ENCODE data around the gene HAPLN1. TPM values are rescaled to one million over a fixed set of nuclear protein-coding genes. Genes with fewer than 3 reads are reported as not detected.

Gene HAPLN1
- total RNA-seq, 1 experiment from 2014 or later = 3.3 TPM

DNA sequence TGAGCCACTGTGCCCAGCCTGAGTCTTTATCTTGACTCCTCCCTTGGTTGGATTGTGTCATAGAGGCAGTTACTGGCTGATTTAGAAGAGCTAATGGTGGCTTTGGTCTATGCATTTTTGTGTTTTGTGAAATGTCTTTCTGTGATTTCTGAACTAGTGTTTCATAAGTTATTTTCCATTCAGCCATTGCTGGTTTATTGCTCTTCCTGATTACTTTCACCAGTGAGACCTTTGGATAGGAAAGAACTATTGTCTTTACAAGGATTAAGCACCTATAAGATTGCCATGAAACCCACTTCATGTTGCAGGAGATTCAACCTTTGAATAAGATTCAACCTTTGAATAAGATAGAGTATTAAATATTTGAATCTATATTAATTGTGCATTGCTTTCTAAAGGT, 8.7 kb upstream of the HAPLN1 start:
- no peak for DNase-seq
- Histone ChIP-seq H3K4me3 (ENCODE audit: insufficient read depth, low read depth, low read length) (no peak overlapping the region), H3K27me3 (ENCODE audit: control insufficient read depth, insufficient read depth, low read length) (no peaks in the 10 kb centered on the region), H3K36me3 (replicated peaks; ENCODE audit: control insufficient read depth, insufficient read depth, low read length) (no peaks in the 10 kb centered on the region)

DNA sequence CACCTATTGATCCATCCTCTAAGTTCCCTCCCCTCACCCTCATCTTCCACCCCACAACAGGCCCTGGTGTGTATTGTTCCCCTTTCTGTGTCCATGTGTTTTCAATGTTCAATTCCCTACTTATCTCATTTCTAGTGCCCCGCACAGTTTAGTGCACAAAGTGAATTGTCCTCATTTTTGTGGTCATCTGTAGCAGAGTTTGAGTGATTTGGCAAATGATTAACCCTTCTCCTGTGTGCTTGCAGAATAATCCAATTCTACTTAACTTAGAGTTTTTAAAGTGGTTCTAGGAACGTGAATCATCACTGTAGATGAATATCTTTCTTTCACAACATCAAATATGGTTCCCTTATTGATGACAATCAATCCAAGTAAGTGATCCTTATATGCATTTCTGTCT, 6.3 kb upstream of the HAPLN1 start:
- no peak for DNase-seq
- no peak overlapping the region for H3K4me3 ChIP-seq (ENCODE audit: insufficient read depth, low read depth, low read length)
- H3K36me3 ChIP-seq (replicated peaks; ENCODE audit: control insufficient read depth, insufficient read depth, low read length) = no peaks in the 10 kb centered on the region

DNA sequence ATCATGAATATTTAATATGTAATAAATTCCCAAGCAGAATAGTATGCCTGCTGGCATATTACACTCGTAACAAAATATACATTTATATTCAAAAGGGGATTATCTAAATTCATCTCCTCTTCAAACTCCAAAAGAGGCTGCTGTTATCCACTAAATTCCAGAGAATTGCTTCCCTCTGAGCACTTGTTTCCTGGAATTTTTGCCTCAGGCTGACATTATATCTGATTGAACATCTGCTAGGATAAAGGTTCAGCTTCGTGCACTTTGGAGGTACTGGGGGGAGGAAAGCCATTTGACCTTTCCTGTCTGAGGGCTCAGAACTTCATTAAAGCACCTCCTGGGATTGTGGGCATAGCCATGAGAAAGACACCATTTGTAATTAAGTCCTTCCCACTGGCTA, 4.3 kb upstream of the HAPLN1 start:
- Histone ChIP-seq H3K27me3 (ENCODE audit: control insufficient read depth, insufficient read depth, low read length) (no peaks in the 10 kb centered on the region), H3K4me3 (ENCODE audit: insufficient read depth, low read depth, low read length) (no peak overlapping the region), H3K36me3 (replicated peaks; ENCODE audit: control insufficient read depth, insufficient read depth, low read length) (no peaks in the 10 kb centered on the region)
- DNase-seq = no peak

More for the DNA sequence above, 6.3 kb upstream of the HAPLN1 start:
- no peaks in the 10 kb centered on the region for H3K27me3 ChIP-seq (ENCODE audit: control insufficient read depth, insufficient read depth, low read length)

DNA sequence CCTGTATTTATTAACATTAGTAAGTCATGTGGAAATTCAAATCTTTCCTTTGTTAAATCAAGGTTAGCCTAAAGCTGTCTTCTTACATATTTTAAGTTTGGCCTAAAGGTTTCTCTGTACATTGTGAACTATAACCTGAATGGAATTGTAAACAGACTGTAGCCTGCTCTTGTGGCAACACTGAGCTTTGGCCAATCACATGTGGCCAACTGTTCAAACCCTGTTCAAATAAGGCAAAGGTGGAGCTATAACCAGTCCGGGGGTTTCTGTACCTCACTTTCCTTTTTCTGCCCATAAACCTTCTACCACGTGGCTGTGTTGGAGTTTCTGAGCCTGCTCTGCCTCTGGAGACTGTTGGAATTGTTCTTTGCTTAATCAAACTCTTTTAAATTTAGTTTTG, 3.3 kb upstream of the HAPLN1 start:
- no peak for DNase-seq
- no peaks in the 10 kb centered on the region for H3K27me3 ChIP-seq (ENCODE audit: control insufficient read depth, insufficient read depth, low read length)
- no peaks in the 10 kb centered on the region for H3K36me3 ChIP-seq (replicated peaks; ENCODE audit: control insufficient read depth, insufficient read depth, low read length)
- no peak overlapping the region for H3K4me3 ChIP-seq (ENCODE audit: insufficient read depth, low read depth, low read length)

DNA sequence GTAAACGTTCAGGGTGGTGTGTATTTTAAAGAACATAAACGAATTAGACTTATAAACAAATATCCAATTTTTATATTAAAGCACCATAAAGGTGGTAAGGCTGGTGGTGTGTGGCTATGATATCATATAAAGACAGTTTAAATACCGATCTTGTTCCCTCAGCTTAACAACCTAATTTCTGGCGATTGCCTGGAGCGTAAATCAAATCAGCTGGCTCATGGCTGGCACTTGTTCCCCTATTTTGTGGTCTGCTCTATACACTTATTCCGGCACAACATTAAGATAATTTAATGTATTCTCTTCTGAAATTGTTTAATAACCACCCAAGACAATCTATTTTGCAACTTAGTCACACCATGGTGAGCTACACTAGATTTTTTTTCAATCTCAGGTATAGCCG, 2.4 kb upstream of the HAPLN1 start:
- Histone ChIP-seq H3K27me3 (ENCODE audit: control insufficient read depth, insufficient read depth, low read length) (no peaks in the 10 kb centered on the region), H3K36me3 (replicated peaks; ENCODE audit: control insufficient read depth, insufficient read depth, low read length) (no peaks in the 10 kb centered on the region), H3K4me3 (ENCODE audit: insufficient read depth, low read depth, low read length) (no peak overlapping the region)
- no peak for DNase-seq

DNA sequence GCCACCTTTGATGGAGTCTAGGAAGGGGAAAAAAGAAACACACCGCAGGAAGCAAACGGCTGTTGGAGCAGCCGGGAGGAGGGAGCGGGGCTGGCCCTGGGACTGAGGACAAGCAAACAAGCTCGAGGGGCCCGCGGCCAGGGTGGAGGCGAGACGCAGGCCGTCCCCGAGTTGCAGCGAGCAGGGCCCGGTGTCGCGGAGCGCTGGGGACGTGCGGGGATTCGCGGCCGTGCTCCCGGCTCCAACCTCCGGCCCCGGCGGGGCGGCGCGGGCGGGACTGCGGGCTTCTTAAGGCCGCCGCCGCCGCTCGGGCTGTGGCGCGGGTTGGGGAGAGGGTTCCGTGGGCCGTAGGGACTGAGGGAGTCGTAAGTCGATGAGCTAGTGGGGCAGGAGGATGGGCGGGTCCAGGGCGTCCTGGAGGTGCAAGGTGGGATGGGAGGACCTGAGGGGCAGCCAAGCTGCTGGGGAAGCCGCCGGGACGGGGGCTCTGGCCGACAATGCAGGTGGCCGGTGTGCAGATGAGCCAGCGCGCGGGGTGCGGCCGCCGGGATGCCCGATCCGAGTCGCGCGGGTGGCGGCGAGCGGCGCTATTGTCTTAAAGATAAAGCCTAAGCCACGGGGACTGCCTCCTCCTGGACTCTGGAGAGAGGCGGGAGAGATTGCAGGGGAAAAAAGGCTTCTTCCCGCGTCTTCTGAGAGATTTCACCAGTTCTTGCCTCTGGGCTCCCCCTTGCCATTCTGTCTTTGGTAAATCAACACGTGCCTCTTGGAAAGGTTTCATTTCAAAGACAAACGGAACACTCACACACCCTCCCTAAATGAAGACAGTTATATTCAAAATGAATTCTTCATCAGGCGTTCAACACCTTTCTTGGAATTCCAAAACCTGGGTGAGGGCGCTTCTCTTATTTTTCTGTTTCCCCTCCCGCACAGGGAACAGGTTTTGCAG, 1.6 kb upstream of the HAPLN1 start:
- Histone ChIP-seq H3K36me3 (replicated peaks; ENCODE audit: control insufficient read depth, insufficient read depth, low read length) (no peaks in the 10 kb centered on the region), H3K27me3 (ENCODE audit: control insufficient read depth, insufficient read depth, low read length) (no peaks in the 10 kb centered on the region), H3K4me3 (ENCODE audit: insufficient read depth, low read depth, low read length) (peak overlapping the region; percentile 61)
- peak; percentile 84 for DNase-seq

DNA sequence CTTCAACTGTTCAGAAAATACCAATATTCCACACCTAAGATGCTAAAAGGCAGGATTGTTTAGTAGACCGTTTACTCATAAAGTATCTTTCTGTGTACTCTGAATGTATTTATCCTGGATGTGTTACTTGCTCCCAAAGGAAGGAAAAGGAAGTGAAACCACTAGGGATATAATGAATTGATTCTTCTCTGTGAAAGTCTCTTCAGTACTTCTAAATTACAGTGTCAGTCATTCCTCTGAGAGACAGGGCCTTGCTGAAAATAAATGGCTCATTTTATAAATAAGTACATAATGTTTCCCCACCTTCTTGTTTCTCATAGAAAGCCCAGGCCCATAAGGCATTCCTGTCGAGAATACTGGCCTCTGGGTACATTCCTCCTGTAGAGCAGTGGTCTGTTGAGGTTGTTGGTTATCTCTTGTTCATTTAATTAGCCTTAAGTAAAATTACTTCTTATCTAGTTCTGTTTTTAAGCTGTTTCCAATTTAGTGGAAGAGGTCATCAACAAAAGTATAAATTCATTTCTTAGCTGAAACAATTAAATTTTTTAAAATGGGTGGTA, 1.6 kb downstream of the HAPLN1 start:
- no peaks in the 10 kb centered on the region for H3K27me3 ChIP-seq (ENCODE audit: control insufficient read depth, insufficient read depth, low read length)
- H3K36me3 ChIP-seq (replicated peaks; ENCODE audit: control insufficient read depth, insufficient read depth, low read length) = no peaks in the 10 kb centered on the region
- DNase-seq = no peak
- H3K4me3 ChIP-seq (ENCODE audit: insufficient read depth, low read depth, low read length) = no peak overlapping the region

DNA sequence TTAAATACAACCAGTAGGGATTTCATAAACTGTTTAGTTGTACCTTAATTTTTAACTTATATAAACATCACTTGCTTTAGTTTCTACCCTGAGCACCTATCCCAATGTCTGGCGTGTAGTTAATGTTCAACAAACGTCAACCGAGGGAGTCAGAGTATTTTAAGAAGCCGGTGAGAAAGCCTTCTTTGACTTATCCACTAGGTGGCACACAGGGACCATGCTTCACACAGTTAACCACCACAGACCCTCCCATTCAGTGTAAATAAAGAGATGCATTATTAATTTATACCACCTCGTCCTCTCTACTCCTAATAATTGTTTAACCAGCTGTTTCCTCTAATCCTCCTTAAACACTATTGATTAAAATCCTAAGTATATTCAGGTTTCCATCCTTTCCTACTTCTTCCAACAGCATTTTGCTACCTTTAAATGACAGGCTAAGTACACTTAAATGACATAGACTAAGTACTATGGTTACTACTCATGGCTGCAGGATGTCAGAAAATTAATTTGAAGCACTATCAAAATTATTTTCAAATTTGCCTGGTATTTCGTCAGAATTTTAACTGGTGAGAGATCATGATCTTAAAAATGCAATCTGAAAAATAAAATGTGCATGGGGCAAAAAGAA, 2.3 kb downstream of the HAPLN1 start:
- Histone ChIP-seq H3K4me3 (ENCODE audit: insufficient read depth, low read depth, low read length) (no peak overlapping the region), H3K36me3 (replicated peaks; ENCODE audit: control insufficient read depth, insufficient read depth, low read length) (no peaks in the 10 kb centered on the region), H3K27me3 (ENCODE audit: control insufficient read depth, insufficient read depth, low read length) (no peaks in the 10 kb centered on the region)
- DNase-seq = peak; percentile 56

DNA sequence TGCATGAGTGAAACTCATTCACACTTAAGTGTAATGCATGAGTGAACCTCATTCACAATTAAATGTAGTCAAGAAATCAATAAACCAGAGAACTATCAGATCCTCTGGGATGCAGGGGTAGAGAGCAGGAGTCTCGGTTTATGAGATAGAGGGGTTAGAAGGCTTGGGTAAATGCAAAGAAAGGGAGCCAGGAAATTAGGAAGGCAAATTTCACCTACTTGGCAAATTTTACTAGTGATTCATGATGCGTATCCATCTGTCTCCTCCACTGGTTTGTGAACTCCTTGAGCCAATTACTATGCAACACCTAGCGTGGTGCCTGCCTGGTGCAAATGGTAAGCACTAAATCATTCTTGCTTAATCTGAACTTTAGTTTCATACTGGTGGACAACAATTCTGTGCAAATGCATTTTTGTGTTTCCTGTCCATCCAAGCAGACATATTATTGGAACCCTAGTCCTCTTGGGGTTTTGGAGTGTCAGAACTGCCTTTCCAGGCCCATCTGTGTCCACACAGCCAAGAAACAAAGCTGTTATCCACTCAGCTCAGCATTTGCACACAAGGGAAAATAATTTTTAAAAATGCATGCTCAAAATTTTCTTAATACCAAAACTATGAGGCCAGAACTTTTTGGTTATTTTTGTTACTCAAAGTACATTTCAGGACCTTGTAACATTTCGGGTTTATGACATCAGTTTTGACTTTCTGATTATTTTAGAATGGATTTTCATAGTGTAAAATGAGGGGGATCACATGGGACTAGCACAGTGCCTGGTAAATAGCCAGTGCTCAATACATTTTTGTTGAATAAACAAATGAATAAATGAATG, 5.2 kb downstream of the HAPLN1 start:
- Histone ChIP-seq H3K27me3 (ENCODE audit: control insufficient read depth, insufficient read depth, low read length) (no peaks in the 10 kb centered on the region), H3K36me3 (replicated peaks; ENCODE audit: control insufficient read depth, insufficient read depth, low read length) (no peaks in the 10 kb centered on the region), H3K4me3 (ENCODE audit: insufficient read depth, low read depth, low read length) (no peak overlapping the region)
- DNase-seq = no peak

DNA sequence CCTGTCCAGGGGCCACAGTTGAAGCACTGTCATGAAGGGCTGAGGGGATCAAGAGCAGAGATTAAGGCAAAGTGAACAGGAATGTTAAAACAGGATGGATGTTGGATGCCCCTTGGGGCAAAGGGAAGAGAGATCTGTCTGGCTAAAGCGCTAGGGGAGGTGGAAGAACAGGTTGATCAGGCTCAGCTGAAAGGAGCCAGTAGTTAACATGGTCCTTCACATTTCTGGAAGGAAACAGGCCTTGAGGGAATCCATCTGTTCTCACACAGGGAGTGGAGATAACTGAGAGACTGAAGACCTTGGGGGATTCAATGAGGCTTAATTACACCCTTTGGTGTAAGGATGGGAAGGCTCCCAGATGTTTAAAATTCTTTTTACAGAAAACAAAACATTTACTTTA, 5.8 kb downstream of the HAPLN1 start:
- no peaks in the 10 kb centered on the region for H3K36me3 ChIP-seq (replicated peaks; ENCODE audit: control insufficient read depth, insufficient read depth, low read length)
- no peaks in the 10 kb centered on the region for H3K27me3 ChIP-seq (ENCODE audit: control insufficient read depth, insufficient read depth, low read length)
- H3K4me3 ChIP-seq (ENCODE audit: insufficient read depth, low read depth, low read length) = no peak overlapping the region
- no peak for DNase-seq

DNA sequence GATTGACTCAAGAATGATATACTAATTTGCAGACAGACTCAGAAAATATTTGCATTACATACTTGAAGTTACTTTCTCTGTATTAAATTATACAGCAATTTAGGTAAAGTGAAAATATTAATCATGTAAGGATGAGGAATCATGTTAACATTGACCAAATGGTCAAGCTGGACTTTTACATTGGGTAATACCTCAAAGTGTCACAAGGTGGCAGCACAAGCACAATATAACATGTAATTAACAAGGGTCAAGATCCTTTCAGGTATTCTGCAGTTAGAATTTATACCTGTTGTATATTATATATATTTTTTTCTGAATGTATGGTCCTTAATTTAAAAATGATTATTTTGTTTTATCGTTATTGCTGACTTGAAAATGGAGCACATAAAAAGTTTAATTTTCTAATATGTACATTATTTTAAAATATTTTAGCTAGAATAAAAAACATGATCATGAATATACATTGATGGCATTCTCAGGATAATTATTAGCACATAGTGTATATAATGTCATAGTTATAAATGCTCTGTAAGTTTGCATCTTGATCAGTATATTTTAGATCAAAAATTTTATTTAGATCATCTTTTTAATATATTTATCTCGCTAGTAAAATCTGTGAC, 8.6 kb downstream of the HAPLN1 start:
- DNase-seq = no peak

DNA sequence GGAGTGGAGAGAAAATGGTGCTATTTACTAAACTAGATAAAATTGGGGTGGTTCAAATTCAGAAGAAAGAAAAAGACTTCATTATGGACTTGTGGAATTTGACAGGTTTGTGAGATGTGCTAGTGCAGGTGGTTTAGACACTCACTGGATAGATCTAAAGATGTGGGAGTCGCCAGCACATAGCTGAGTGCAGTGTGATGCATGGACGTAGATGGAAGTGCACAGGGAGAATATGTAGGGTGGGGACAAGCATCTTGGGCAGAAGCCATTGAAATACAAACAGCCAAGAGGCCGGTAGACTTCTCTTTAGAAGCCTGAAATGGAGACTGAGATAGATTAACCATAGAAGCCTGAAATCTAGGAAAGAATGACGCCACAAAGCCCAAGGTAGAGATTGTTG, 10.7 kb downstream of the HAPLN1 start:
- Histone ChIP-seq H3K27me3 (ENCODE audit: control insufficient read depth, insufficient read depth, low read length) (no peaks in the 10 kb centered on the region), H3K4me3 (ENCODE audit: insufficient read depth, low read depth, low read length) (no peak overlapping the region), H3K36me3 (replicated peaks; ENCODE audit: control insufficient read depth, insufficient read depth, low read length) (no peaks in the 10 kb centered on the region)
- no peak for DNase-seq

More for the DNA sequence above, 8.6 kb downstream of the HAPLN1 start:
- Histone ChIP-seq H3K36me3 (replicated peaks; ENCODE audit: control insufficient read depth, insufficient read depth, low read length) (no peaks in the 10 kb centered on the region), H3K27me3 (ENCODE audit: control insufficient read depth, insufficient read depth, low read length) (no peaks in the 10 kb centered on the region), H3K4me3 (ENCODE audit: insufficient read depth, low read depth, low read length) (no peak overlapping the region)

DNA sequence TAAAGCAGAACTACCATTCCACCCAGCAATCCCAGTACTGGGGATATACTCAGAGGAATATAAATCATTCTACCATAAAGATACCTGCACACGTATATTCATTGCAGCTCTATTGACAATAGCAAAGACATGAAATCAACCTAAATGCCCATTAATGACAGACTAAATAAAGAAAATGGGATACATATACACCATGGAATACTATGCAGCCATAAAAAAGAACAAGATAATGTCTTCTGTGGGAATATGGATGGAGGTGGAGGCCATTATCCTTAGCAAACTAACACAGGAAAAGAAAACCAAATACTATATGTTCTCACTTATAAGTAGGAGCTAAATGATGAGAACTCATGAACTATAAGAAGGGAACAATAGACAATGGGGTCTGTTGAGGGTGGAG, 12.5 kb downstream of the HAPLN1 start:
- H3K36me3 ChIP-seq (replicated peaks; ENCODE audit: control insufficient read depth, insufficient read depth, low read length) = no peaks in the 10 kb centered on the region
- no peaks in the 10 kb centered on the region for H3K27me3 ChIP-seq (ENCODE audit: control insufficient read depth, insufficient read depth, low read length)
- no peak overlapping the region for H3K4me3 ChIP-seq (ENCODE audit: insufficient read depth, low read depth, low read length)
- DNase-seq = no peak

DNA sequence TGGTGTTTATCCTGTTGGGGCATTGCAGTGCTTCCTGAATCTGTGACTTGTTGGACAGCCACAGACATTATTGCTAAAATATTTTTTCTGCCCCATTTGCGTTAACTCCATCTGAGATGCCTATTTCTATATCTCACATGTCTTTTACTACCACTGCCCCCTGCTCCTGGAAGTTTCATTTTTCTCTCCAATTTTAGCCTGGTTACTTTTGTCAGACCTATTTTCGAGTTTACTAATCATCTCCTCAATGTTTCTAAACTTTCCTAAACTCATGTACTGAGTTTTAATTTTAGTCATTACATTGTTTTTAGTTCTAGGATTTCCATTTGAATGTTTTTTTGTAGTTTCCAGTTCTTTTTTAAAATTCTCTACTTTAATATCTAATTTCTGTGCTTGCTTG, 17.6 kb downstream of the HAPLN1 start:
- H3K27me3 ChIP-seq (ENCODE audit: control insufficient read depth, insufficient read depth, low read length) = no peaks in the 10 kb centered on the region

More for the DNA sequence above, 17.6 kb downstream of the HAPLN1 start:
- Histone ChIP-seq H3K36me3 (replicated peaks; ENCODE audit: control insufficient read depth, insufficient read depth, low read length) (no peaks in the 10 kb centered on the region), H3K4me3 (ENCODE audit: insufficient read depth, low read depth, low read length) (no peak overlapping the region)
- no peak for DNase-seq

Measured in H7 (cell line).